SK-N-SH (cell line): Measurements from ENCODE around the gene PPP2R5C. TPM values are rescaled to one million over a fixed set of nuclear protein-coding genes. Genes with fewer than 3 reads are reported as not detected.

ENCODE experiments used
- CTCF ChIA-PET: fragments of 300-600, 350-600 bp; formaldehyde crosslinking; extraction: SDS; loops from one replicate; lab custom pipeline; 2021; lab: Yijun Ruan, JAX
- POLR2A ChIA-PET: fragments of 350-600 bp; sonication (Branson Sonifier 250); formaldehyde crosslinking; extraction: SDS; loops from one replicate; lab custom pipeline; 2020; ENCODE audit warnings: antibody characterized with exemption, inconsistent platforms; lab: Yijun Ruan, JAX
- DNase-seq: peaks from one replicate; pipeline ENCODE4 v3.0.0; 2012
- H2AFZ ChIP-seq: fragments of 200-600 bp; sonication (generic); 2 replicates; pipeline ENCODE4 v1.8.1; 2016; ENCODE audit warnings: antibody characterized with exemption, mild to moderate bottlenecking, low read depth
- H3F3A ChIP-seq: fragments of 200-600 bp; sonication (generic); replicated peaks from 2 replicates; pipeline ENCODE3; 2016; ENCODE audit warnings: antibody characterized with exemption, mild to moderate bottlenecking; ENCODE audit not compliant: insufficient read depth
- H3K27ac ChIP-seq, 2 experiments: fragments of 200-500 bp in 1 of 2; fragments of 200-600 bp in 1 of 2; sonication (Bioruptor generic) in 1 of 2; sonication (generic), shearing (Covaris generic) in 1 of 2; 2 replicates each; pipeline versions ENCODE4 v1.5.1 to v1.6.1; 2014 to 2016; ENCODE audit warnings: low read depth in 2 of 2, inconsistent platforms in 1 of 2, low read length in 1 of 2, mild to moderate bottlenecking in 1 of 2, mixed read lengths in 1 of 2
- H3K27me3 ChIP-seq: fragments of 200-600 bp; sonication (generic), shearing (Covaris generic); 2 replicates; pipeline ENCODE4 v1.6.1; 2016; ENCODE audit warnings: mixed run types; ENCODE audit not compliant: insufficient read depth
- H3K36me3 ChIP-seq, 2 experiments: fragments of 200-500 bp in 1 of 2; fragments of 200-600 bp in 1 of 2; sonication (Bioruptor generic) in 1 of 2; sonication (generic) in 1 of 2; replicated peaks in 1 of 2; 2 replicates each; pipeline versions ENCODE3 to v1.5.1; 2014 to 2016; ENCODE audit warnings: low read length in 1 of 2, mild to moderate bottlenecking in 1 of 2; ENCODE audit not compliant: insufficient read depth in 2 of 2, control insufficient read depth in 1 of 2
- H3K4me1 ChIP-seq, 2 experiments: fragments of 200-500 bp in 1 of 2; fragments of 200-600 bp in 1 of 2; sonication (Bioruptor generic) in 1 of 2; sonication (generic), shearing (Covaris generic) in 1 of 2; 2 replicates each; pipeline versions ENCODE4 v1.5.1 to v1.6.1; 2014 to 2016; ENCODE audit warnings: low read depth in 1 of 2, low read length in 1 of 2, mixed run types in 1 of 2; ENCODE audit not compliant: insufficient read depth in 2 of 2, control insufficient read depth in 1 of 2
- H3K4me2 ChIP-seq: fragments of 200-600 bp; sonication (generic), shearing (Covaris generic); 2 replicates; pipeline ENCODE4 v1.6.1; 2017; ENCODE audit warnings: mixed run types
- H3K4me3 ChIP-seq, 2 experiments: fragments of 200-500 bp in 1 of 2; fragments of 200-600 bp in 1 of 2; sonication (Bioruptor generic) in 1 of 2; sonication (generic), shearing (Covaris generic) in 1 of 2; 2 replicates each; pipeline versions ENCODE4 v1.5.1 to v1.8.1; 2014 to 2016; ENCODE audit warnings: low read depth in 2 of 2, inconsistent platforms in 1 of 2, low read length in 1 of 2, mild to moderate bottlenecking in 1 of 2, mixed read lengths in 1 of 2, moderate library complexity in 1 of 2
- H3K79me2 ChIP-seq: fragments of 200-600 bp; sonication (generic); 2 replicates; pipeline ENCODE4 v1.8.1; 2017; ENCODE audit warnings: mild to moderate bottlenecking; ENCODE audit not compliant: insufficient read depth
- H3K9ac ChIP-seq: fragments of 200-600 bp; sonication (generic); 2 replicates; pipeline ENCODE4 v1.6.1; 2017; ENCODE audit warnings: mixed run types
- H3K9me2 ChIP-seq: fragments of 200-600 bp; sonication (generic); 2 replicates; pipeline ENCODE4 v1.6.1; 2017; ENCODE audit warnings: mixed run types
- H3K9me3 ChIP-seq: fragments of 200-600 bp; sonication (generic); 2 replicates; pipeline ENCODE4 v1.6.1; 2017; ENCODE audit warnings: mixed run types, mild to moderate bottlenecking, moderate library complexity
- H4K20me1 ChIP-seq: fragments of 200-600 bp; sonication (generic); 2 replicates; pipeline ENCODE4 v1.6.1; 2017; ENCODE audit warnings: mild to moderate bottlenecking, mixed run types; ENCODE audit not compliant: insufficient read depth
- FOSL2 ChIP-seq: IDR thresholded peaks from 2 replicates; pipeline ENCODE4 v1.4.0; 2012; ENCODE audit warnings: low read depth, mild to moderate bottlenecking, moderate library complexity, borderline replicate concordance
- GATA2 ChIP-seq: sonication (generic); formaldehyde crosslinking; IDR thresholded peaks from 2 replicates; pipeline ENCODE4 v1.5.0; 2020; ENCODE audit warnings: mild to moderate bottlenecking, missing genetic modification reagents
- MXI1 ChIP-seq: IDR thresholded peaks from 2 replicates; pipeline ENCODE4 v1.6.1; 2012; ENCODE audit warnings: mild to moderate bottlenecking, low read depth, low read length, improper control_type of control experiment
- NFIC ChIP-seq: IDR thresholded peaks from 2 replicates; pipeline ENCODE4 v1.4.0; 2012; ENCODE audit warnings: borderline replicate concordance
- RAD21 ChIP-seq: IDR thresholded peaks from 2 replicates; pipeline ENCODE4 v1.6.1; 2012; ENCODE audit warnings: mild to moderate bottlenecking, low read length
- SMC3 ChIP-seq: IDR thresholded peaks from 2 replicates; pipeline ENCODE4 v1.6.1; 2012; ENCODE audit warnings: low read depth, low read length, improper control_type of control experiment
- YY1 ChIP-seq: IDR thresholded peaks from 2 replicates; pipeline ENCODE4 v1.4.0; 2012; ENCODE audit warnings: low read depth, mild to moderate bottlenecking
- ZBTB33 ChIP-seq: IDR thresholded peaks from 2 replicates; pipeline ENCODE4 v1.4.0; 2012; ENCODE audit warnings: low read depth, borderline replicate concordance
- WGBS: methylation state at CpG from one replicate; pipeline ENCODE4 v1.1.6; 2017; ENCODE audit warnings: low lambda C conversion rate; 5-methylcytosine and 5-hydroxymethylcytosine counted together
- polyA plus RNA-seq, 3 experiments: library from polyadenylated mRNA; depleted of rRNA; stranded (reverse); fragments of >200 nt; gene quantifications; 2 replicates each; pipeline ENCODE4 v1.2.3, GENCODE V29; 2012

PPP2R5C gene
- polyA plus RNA-seq, 1 of the 3 experiments (the other 2 are of a cell fraction), result 43.7 TPM

- Histone ChIP-seq H3K9ac (no peak overlapping the region), H3K27me3 (no peaks in the 10 kb centered on the region), H3K27ac (no peak overlapping the region), H3K79me2 (peaks cover 97% of the 10 kb centered on the region), H3F3A (no peaks in the 10 kb centered on the region), H3K4me2 (no peak overlapping the region), H3K4me3 (no peak overlapping the region), H4K20me1 (peaks cover 34% of the 10 kb centered on the region), H3K9me3 (no peaks in the 10 kb centered on the region), H3K36me3 (peaks cover 23 to 34% of the 10 kb centered on the region in 2 experiments), H3K4me1 (peaks cover 0 to 23% of the 10 kb centered on the region in 2 experiments; a peak in 2 of 4 replicates), H3K9me2 (no peaks in the 10 kb centered on the region), H2AFZ (no peak overlapping the region)
- WGBS, result 87% methylated on average over 3 of the region's 3 CpGs
- POLR2A ChIA-PET, result interaction anchor here (1.3 kb wide), 1 partner anchor 15 kb away, joined by 3 read pairs; no protein-coding TSS in a partner anchor
- DNase-seq, result no peak
- CTCF ChIA-PET, result interaction anchor here (0.5 to 1.6 kb wide), 3 partner anchors 11 to 1408 kb away, joined by 3 to 4 read pairs (median 3); no protein-coding TSS in a partner anchor
- TF ChIP-seq GATA2 (CRISPR knock-in tag) (no peak), ZBTB33 (no peak), YY1 (no peak)
These were observed 64.3 kb downstream of the PPP2R5C start for GRCh38 chr14:101825797-101826196.

- H2AFZ ChIP-seq, result no peak overlapping the region
- H3K79me2 ChIP-seq, result peaks cover 99% of the 10 kb centered on the region
- H3K4me3 ChIP-seq, result no peak overlapping the region
- H3K9me2 ChIP-seq, result no peaks in the 10 kb centered on the region
- POLR2A ChIA-PET, result interaction anchor here (1.3 kb wide), 1 partner anchor 16 kb away, joined by 3 read pairs; no protein-coding TSS in a partner anchor
- H3K4me1 ChIP-seq, result peaks cover 0 to 23% of the 10 kb centered on the region in 2 experiments; a peak in 2 of 4 replicates
- CTCF ChIA-PET, result no interaction called here
- no peaks in the 10 kb centered on the region for H3K27me3 ChIP-seq
- H3K36me3 ChIP-seq, result peaks cover 23 to 34% of the 10 kb centered on the region in 2 experiments
- H4K20me1 ChIP-seq, result peaks cover 37% of the 10 kb centered on the region
- no peaks in the 10 kb centered on the region for H3K9me3 ChIP-seq
- TF ChIP-seq FOSL2, result no peak
- no peak for TF ChIP-seq SMC3
- TF ChIP-seq YY1, result no peak
- no peak for TF ChIP-seq NFIC
- TF ChIP-seq ZBTB33, result no peak
- TF ChIP-seq MXI1, result no peak
- TF ChIP-seq RAD21, result no peak
- no peak for DNase-seq
- no peak overlapping the region for H3K27ac ChIP-seq
- H3K9ac ChIP-seq, result no peak overlapping the region
- H3K4me2 ChIP-seq, result no peak overlapping the region
- no peaks in the 10 kb centered on the region for H3F3A ChIP-seq
These were observed 64.8 kb downstream of the PPP2R5C start for GRCh38 chr14:101826351-101826750.
